Mesodermal cell (in vitro differentiated cells): ENCODE measurements around the gene CCDC148.

Experiments used
- H3K27ac ChIP-seq: 2 replicates; pipeline ENCODE4 v1.7.0; 2013; ENCODE audit warnings: mild to moderate bottlenecking, low read depth, low read length, moderate library complexity; ENCODE audit not compliant: severe bottlenecking
- H3K36me3 ChIP-seq: 2 replicates; pipeline ENCODE4 v1.7.1; 2013; ENCODE audit warnings: mild to moderate bottlenecking, low read length, moderate library complexity; ENCODE audit not compliant: control insufficient read depth, insufficient read depth
- H3K4me1 ChIP-seq: one replicate; pipeline ENCODE4 v1.7.1; 2013; ENCODE audit warnings: mild to moderate bottlenecking, low read length; ENCODE audit not compliant: insufficient read depth, control insufficient read depth, poor library complexity, severe bottlenecking
- H3K4me3 ChIP-seq: 2 replicates; pipeline ENCODE4 v1.7.0; 2013; ENCODE audit warnings: low read length, control low read depth, mild to moderate bottlenecking; ENCODE audit not compliant: insufficient read depth, poor library complexity, severe bottlenecking; ENCODE audit errors: extremely low read depth
- H3K9me3 ChIP-seq: 2 replicates; pipeline ENCODE4 v1.7.1; 2013; ENCODE audit warnings: mild to moderate bottlenecking, low read length, moderate library complexity; ENCODE audit not compliant: control insufficient read depth
- whole genome bisulfite sequencing, 2 experiments: methylation state at CpG; one replicate each; pipeline ENCODE4 v1.1.5; 2013; ENCODE audit warnings: missing lambda C conversion rate in 2 of 2; ENCODE audit not compliant: insufficient coverage in 2 of 2; 5-methylcytosine and 5-hydroxymethylcytosine counted together

The CCDC148 gene

DNA sequence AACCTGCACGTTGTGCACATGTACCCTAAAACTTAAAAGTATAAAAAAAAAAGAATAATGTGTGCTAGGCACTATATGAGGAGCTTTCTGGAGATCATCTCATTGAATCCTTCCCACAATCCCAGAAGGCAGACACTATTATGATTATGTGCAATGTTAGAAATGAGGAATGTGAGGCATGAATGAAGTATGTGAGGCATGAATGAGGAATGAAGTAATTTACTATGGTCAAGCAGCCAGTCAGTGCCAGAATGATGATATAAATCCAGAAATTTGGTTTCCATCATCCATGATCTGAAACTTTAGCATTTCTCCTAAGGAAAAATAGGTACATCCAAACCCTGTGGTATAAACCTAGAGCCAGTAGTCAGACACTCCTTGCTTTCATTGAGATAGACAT, 42.0 kb downstream of the CCDC148 start:
- H3K4me1 ChIP-seq, result peaks cover 9% of the 10 kb centered on the region
- WGBS, 2 experiments, result no CpG with 5 or more reads among the region's 1 CpG
- no peaks in the 10 kb centered on the region for H3K36me3 ChIP-seq
- no peak overlapping the region for H3K27ac ChIP-seq
- no peak overlapping the region for H3K4me3 ChIP-seq
- H3K9me3 ChIP-seq, result peaks cover 9% of the 10 kb centered on the region

DNA sequence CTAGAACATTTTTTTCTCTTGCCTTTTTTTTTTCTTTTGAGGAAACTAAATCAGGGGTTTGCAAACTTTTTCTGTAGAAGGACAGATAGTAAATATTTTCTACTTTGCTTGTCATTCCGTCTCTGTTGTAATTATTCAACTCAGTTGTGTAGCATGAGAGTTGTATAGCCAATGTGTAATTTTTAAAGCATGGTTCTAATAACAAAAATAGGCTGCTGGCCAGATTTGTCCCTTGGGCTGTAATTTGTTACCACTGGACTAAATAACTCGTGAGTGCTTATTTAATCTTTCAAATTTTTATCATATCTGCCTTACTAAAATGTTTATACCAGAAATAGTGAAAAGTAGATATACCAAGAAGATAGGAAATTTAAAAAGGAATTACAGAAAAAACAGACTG, 43.0 kb downstream of the CCDC148 start:
- Histone ChIP-seq H3K4me1 (peaks cover 9% of the 10 kb centered on the region), H3K9me3 (peaks cover 9% of the 10 kb centered on the region), H3K36me3 (no peaks in the 10 kb centered on the region), H3K27ac (no peak overlapping the region), H3K4me3 (no peak overlapping the region)
- 83% methylated on average over 1 of the region's 2 CpGs; no CpG with 5 or more reads in 1 of the 2 experiments for WGBS, 2 experiments

DNA sequence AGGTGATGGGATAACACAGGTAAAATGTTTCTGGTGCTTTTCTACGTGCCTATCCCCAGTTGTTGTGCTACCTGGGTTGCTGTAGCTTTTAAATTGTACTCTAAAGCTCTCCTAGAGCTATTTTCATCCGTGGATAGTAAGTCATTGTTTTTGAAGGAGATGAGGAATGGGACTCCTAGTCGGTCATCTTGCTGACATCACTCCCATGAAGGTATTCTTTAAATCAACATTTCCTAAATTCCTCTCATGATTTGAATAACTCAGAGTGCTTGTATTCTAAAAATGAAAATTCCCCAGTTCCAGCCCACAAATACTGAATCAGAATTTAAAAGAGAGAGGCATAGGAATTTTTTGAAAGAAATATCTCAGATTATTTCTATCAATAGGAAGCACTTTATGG, 44.3 kb downstream of the CCDC148 start:
- H3K27ac ChIP-seq, result peak overlapping the region; percentile 29
- no peak overlapping the region for H3K4me3 ChIP-seq
- peaks cover 9% of the 10 kb centered on the region for H3K9me3 ChIP-seq
- 71% methylated on average over 1 of the region's 3 CpGs; no CpG with 5 or more reads in 1 of the 2 experiments for WGBS, 2 experiments
- no peaks in the 10 kb centered on the region for H3K36me3 ChIP-seq
- H3K4me1 ChIP-seq, result peaks cover 9% of the 10 kb centered on the region

DNA sequence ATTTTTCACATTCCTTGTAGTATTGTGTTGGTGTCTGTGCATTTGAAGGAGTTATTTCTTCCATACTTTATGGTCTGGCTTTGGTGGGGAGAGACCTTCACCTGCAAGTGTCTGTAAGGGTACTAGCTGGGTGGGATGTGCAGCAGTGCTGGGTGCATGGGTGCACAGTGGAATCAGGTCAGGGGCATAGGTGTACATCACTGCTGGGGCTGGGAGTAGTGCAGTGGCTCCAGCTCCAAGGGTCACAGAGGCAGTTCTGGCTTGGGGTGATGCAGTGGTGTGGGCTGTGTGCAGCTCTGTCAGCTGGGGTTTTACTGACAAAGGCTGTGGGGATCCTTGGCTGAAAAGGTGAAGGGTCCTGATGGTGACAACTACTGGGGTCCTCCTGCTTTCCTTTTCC, 44.8 kb downstream of the CCDC148 start:
- peak overlapping the region; percentile 29 for H3K27ac ChIP-seq
- H3K4me3 ChIP-seq, result no peak overlapping the region
- H3K36me3 ChIP-seq, result no peaks in the 10 kb centered on the region
- peaks cover 9% of the 10 kb centered on the region for H3K4me1 ChIP-seq
- peaks cover 9% of the 10 kb centered on the region for H3K9me3 ChIP-seq

DNA sequence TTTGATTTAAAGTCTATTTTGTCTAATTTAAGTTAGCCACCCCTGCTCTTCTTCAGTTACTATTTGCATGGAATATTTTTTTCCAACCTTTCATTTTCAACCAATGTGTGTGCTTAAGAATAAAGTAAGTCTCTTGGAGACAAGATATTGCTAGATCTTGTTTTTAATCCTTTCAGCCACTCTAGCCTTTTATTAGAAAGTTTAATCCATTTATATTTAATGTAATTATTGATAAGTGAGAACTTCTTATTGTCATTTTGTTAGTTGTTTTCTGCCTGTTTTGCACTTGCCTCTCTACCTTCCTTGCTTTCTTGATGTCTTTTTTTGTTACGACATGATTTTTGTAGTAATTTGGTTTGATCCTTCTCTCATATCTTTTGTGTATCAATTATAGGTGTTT, 46.4 kb downstream of the CCDC148 start:
- peaks cover 4% of the 10 kb centered on the region for H3K9me3 ChIP-seq
- WGBS, 2 experiments, result no CpG with 5 or more reads among the region's 1 CpG
- no peak overlapping the region for H3K27ac ChIP-seq
- H3K36me3 ChIP-seq, result no peaks in the 10 kb centered on the region
- peaks cover 9% of the 10 kb centered on the region for H3K4me1 ChIP-seq
- H3K4me3 ChIP-seq, result no peak overlapping the region

DNA sequence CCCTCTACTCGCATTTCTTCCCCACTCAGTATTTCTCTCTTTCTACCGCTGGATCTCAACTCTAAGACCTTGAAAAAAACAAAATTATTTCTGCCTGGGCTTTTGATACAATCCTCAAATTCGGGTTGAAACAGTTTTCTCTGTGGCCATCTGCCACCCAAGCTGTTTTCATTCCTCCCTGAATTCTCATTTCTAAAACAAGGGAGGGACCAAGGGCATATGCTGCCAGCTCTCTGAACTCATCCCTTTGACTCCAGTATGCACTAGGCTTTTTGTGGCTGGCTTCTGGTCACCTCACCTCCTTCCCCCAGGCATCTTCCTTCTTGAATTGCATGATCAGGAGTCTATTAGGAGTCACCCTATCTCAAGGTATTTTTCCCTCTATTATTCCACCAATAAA, 49.5 kb downstream of the CCDC148 start:
- 70 to 87% methylated on average over 3 of the region's 3 CpGs for WGBS, 2 experiments
- H3K9me3 ChIP-seq, result peaks cover 4% of the 10 kb centered on the region
- no peaks in the 10 kb centered on the region for H3K36me3 ChIP-seq
- H3K27ac ChIP-seq, result no peak overlapping the region
- H3K4me1 ChIP-seq, result peaks cover 6% of the 10 kb centered on the region
- H3K4me3 ChIP-seq, result no peak overlapping the region

DNA sequence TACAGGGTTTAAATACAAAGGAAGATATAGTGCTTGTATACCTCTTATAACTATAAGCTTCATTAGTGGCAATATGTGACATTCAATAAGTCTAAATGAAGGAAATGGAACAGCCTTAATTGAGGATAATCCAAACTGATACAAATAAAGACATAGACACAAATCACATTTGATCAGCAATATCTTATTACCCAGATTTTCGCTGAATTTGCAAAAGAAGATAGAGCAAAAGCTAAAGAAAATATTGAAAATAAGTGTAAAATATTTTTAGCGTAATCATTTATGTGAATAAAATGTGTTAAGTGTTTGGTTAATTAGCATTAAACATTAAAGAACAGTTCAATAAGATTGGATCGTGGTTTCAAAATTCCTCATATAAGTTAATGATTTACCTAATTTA, 51.2 kb downstream of the CCDC148 start:
- no CpG with 5 or more reads among the region's 3 CpGs for WGBS, 2 experiments
- H3K27ac ChIP-seq, result no peak overlapping the region
- no peaks in the 10 kb centered on the region for H3K36me3 ChIP-seq
- H3K4me1 ChIP-seq, result no peaks in the 10 kb centered on the region
- H3K9me3 ChIP-seq, result no peaks in the 10 kb centered on the region
- H3K4me3 ChIP-seq, result no peak overlapping the region

DNA sequence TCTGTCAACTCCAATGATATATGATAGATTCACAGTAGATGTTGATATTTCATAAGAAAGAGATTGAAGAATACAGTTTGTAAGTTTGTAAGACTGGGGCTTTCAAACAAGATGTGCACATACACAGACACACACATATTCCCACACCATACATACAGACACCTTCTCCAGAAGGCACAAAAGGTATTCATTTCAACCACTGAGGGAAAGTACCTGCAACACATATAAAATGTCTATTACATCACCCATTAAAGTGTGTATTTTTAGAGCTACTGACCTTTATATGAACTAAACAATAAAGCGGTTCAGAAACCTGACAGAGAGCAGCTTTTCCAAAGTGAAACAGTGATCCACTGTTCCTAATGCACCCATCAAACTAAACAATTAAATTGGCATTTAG, 53.3 kb downstream of the CCDC148 start:
- 100% methylated on average over 1 of the region's 1 CpG; no CpG with 5 or more reads in 1 of the 2 experiments for WGBS, 2 experiments
- H3K4me3 ChIP-seq, result no peak overlapping the region
- H3K27ac ChIP-seq, result no peak overlapping the region
- no peaks in the 10 kb centered on the region for H3K36me3 ChIP-seq
- H3K9me3 ChIP-seq, result no peaks in the 10 kb centered on the region
- H3K4me1 ChIP-seq, result no peaks in the 10 kb centered on the region

DNA sequence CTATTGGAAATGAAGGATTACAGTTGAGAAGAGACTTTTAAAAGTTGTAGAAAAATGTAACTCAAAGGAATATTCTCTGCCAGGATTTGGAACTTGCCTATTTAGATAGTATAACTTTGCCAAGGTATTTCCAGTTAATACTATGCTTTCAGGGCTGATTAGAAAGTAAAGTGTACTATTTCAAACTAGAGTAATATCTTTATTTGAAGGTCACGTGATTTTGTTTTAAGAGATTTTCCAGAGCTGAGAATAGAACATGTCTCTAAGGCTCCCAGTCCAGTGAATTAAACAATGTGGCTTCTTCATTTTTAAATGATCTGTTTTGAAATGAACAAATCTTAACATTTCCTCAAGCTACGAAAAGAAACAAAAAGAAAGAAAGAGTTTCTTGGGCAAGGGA, 53.9 kb downstream of the CCDC148 start:
- no peaks in the 10 kb centered on the region for H3K9me3 ChIP-seq
- H3K4me3 ChIP-seq, result no peak overlapping the region
- H3K4me1 ChIP-seq, result no peaks in the 10 kb centered on the region
- no peaks in the 10 kb centered on the region for H3K36me3 ChIP-seq
- no peak overlapping the region for H3K27ac ChIP-seq
- WGBS, 2 experiments, result no CpG with 5 or more reads among the region's 2 CpGs

DNA sequence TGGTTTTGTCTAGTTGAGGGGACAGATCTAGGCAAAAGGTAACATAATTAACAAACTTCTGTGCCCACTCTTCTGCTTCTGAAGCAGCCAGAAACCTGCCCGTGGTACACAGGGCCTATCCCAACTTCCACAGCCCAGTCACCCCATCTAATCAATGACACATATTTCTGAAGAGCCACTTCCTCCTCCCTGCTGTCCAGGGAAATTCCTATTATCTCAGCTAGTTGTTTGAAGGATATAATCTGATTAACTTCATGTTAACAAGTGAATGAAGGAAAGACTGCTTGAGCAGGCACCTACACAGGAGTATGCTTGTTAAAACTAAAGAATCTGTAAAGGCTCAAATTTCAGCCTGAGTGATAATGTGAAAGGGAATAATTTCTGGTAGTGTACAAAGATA, 61.4 kb downstream of the CCDC148 start:
- H3K4me1 ChIP-seq, result peaks cover 6% of the 10 kb centered on the region
- no peak overlapping the region for H3K27ac ChIP-seq
- no peak overlapping the region for H3K4me3 ChIP-seq
- 100% methylated on average over 1 of the region's 1 CpG; no CpG with 5 or more reads in 1 of the 2 experiments for WGBS, 2 experiments
- H3K9me3 ChIP-seq, result no peaks in the 10 kb centered on the region
- no peaks in the 10 kb centered on the region for H3K36me3 ChIP-seq

DNA sequence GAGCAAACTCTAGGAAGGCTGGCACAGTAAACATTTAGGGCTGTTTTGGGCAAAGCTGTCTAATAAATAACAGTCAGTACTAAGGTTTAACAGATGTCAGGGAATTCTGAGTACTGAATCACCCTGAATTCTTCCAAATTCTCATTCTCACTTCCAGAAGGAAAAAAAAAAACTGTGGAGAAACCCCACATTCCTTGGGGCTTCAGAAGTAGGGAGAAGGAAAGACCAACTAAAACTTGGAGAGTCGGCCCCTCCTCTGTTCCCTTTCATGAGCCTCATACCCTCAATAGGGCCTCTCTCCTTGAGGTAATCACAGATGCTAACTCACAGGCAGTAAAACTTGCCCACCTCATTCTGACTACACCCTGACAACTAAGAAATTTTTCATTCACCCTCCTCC, 62.1 kb downstream of the CCDC148 start:
- WGBS, 2 experiments, result no CpG with 5 or more reads among the region's 1 CpG

DNA sequence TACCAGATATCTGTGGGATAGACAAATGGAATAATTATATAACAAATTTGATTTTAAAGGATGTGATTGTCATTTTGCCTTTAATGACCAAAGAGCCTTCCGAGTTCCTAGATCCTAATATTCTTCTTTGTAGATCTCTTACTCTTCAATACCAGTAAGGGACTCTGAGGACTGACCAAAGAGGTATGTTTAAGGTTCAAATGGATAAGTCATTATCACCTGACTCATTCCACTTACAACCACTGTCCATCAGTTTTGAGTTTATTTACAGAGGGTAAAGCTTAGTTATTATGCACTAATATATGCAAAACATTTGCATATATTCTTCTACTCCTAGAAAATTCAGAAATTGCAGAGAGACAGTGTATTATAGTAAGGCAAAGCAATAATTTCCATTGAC, 62.7 kb downstream of the CCDC148 start:
- no peaks in the 10 kb centered on the region for H3K9me3 ChIP-seq
- H3K4me1 ChIP-seq, result peaks cover 6% of the 10 kb centered on the region
- H3K36me3 ChIP-seq, result no peaks in the 10 kb centered on the region
- no peak overlapping the region for H3K4me3 ChIP-seq
- no CpG with 5 or more reads among the region's 1 CpG for WGBS, 2 experiments
- H3K27ac ChIP-seq, result no peak overlapping the region

More for the DNA sequence above, 62.1 kb downstream of the CCDC148 start:
- Histone ChIP-seq H3K27ac (no peak overlapping the region), H3K9me3 (no peaks in the 10 kb centered on the region), H3K4me1 (peaks cover 6% of the 10 kb centered on the region), H3K36me3 (no peaks in the 10 kb centered on the region), H3K4me3 (no peak overlapping the region)
